ENCODE data around the gene PRKCZ. TPM values are rescaled to one million over a fixed set of nuclear protein-coding genes. Genes with fewer than 3 reads are reported as not detected.

PRKCZ gene
- total RNA-seq, 1 donor from 2014 or later: 4.2 TPM

- H3K36me3 ChIP-seq (ENCODE audit: control insufficient read depth in 3 of 3, insufficient read depth in 3 of 3, low read length in 3 of 3): no peaks in the 10 kb centered on the region
- peaks cover 50 to 73% (median 64%) of the 10 kb centered on the region in 3 donors for H3K27me3 ChIP-seq (ENCODE audit: control insufficient read depth in 3 of 3, insufficient read depth in 3 of 3, low read length in 3 of 3)
- H3K9me3 ChIP-seq (ENCODE audit: control insufficient read depth in 3 of 3, low read length in 3 of 3): no peaks in the 10 kb centered on the region
- peak overlapping the region in 2 of 3 donors; percentile 40 to 54 for H3K4me3 ChIP-seq (ENCODE audit: low read length in 3 of 3)
- no peak overlapping the region for H3K27ac ChIP-seq (ENCODE audit: low read depth, low read length)
- peaks cover 11 to 15% (median 13%) of the 10 kb centered on the region in 3 donors for H3K4me1 ChIP-seq (ENCODE audit: control insufficient read depth in 3 of 3, insufficient read depth in 3 of 3, low read length in 3 of 3)
- H3K9ac ChIP-seq (ENCODE audit: low read depth in 1 of 3, low read length in 3 of 3): peak overlapping the region in 2 of 3 donors; percentile 3 to 33
Measured at GRCh38 chr1:2044510-2045319, 5.5 kb upstream of the PRKCZ start.

GRCh38 chr1:2045468-2046173 is 4.6 kb upstream of the PRKCZ start:
- H3K9ac ChIP-seq (ENCODE audit: low read depth in 1 of 3, low read length in 3 of 3): no peak overlapping the region
- H3K9me3 ChIP-seq (ENCODE audit: control insufficient read depth in 3 of 3, low read length in 3 of 3): no peaks in the 10 kb centered on the region
- H3K27me3 ChIP-seq (ENCODE audit: control insufficient read depth in 3 of 3, insufficient read depth in 3 of 3, low read length in 3 of 3): peaks cover 51 to 76% (median 68%) of the 10 kb centered on the region in 3 donors
- H3K27ac ChIP-seq (ENCODE audit: low read depth, low read length): no peak overlapping the region
- no peak overlapping the region for H3K4me3 ChIP-seq (ENCODE audit: low read length in 3 of 3)
- H3K36me3 ChIP-seq (ENCODE audit: control insufficient read depth in 3 of 3, insufficient read depth in 3 of 3, low read length in 3 of 3): no peaks in the 10 kb centered on the region
- H3K4me1 ChIP-seq (ENCODE audit: control insufficient read depth in 3 of 3, insufficient read depth in 3 of 3, low read length in 3 of 3): peaks cover 11 to 15% (median 13%) of the 10 kb centered on the region in 3 donors

- peaks cover 48 to 82% (median 70%) of the 10 kb centered on the region in 3 donors for H3K27me3 ChIP-seq (ENCODE audit: control insufficient read depth in 3 of 3, insufficient read depth in 3 of 3, low read length in 3 of 3)
- no peaks in the 10 kb centered on the region for H3K9me3 ChIP-seq (ENCODE audit: control insufficient read depth in 3 of 3, low read length in 3 of 3)
- H3K27ac ChIP-seq (ENCODE audit: low read depth, low read length): no peak overlapping the region
- no peak overlapping the region for H3K9ac ChIP-seq (ENCODE audit: low read depth in 1 of 3, low read length in 3 of 3)
- H3K4me3 ChIP-seq (ENCODE audit: low read length in 3 of 3): no peak overlapping the region
- no peaks in the 10 kb centered on the region for H3K36me3 ChIP-seq (ENCODE audit: control insufficient read depth in 3 of 3, insufficient read depth in 3 of 3, low read length in 3 of 3)
- H3K4me1 ChIP-seq (ENCODE audit: control insufficient read depth in 3 of 3, insufficient read depth in 3 of 3, low read length in 3 of 3): peaks cover 11 to 15% (median 13%) of the 10 kb centered on the region in 3 donors
Measured at GRCh38 chr1:2046174-2046917, 3.9 kb upstream of the PRKCZ start.

GRCh38 chr1:2046953-2047748 is 3.1 kb upstream of the PRKCZ start:
- Histone ChIP-seq H3K36me3 (ENCODE audit: control insufficient read depth in 3 of 3, insufficient read depth in 3 of 3, low read length in 3 of 3) (no peaks in the 10 kb centered on the region), H3K9me3 (ENCODE audit: control insufficient read depth in 3 of 3, low read length in 3 of 3) (no peaks in the 10 kb centered on the region), H3K4me3 (ENCODE audit: low read length in 3 of 3) (no peak overlapping the region), H3K4me1 (ENCODE audit: control insufficient read depth in 3 of 3, insufficient read depth in 3 of 3, low read length in 3 of 3) (peaks cover 11 to 15% (median 13%) of the 10 kb centered on the region in 3 donors), H3K27ac (ENCODE audit: low read depth, low read length) (no peak overlapping the region), H3K27me3 (ENCODE audit: control insufficient read depth in 3 of 3, insufficient read depth in 3 of 3, low read length in 3 of 3) (peaks cover 54 to 80% (median 66%) of the 10 kb centered on the region in 3 donors), H3K9ac (ENCODE audit: low read depth in 1 of 3, low read length in 3 of 3) (no peak overlapping the region)

GRCh38 chr1:2047749-2048729 is 2.2 kb upstream of the PRKCZ start:
- Histone ChIP-seq H3K9ac (ENCODE audit: low read depth in 1 of 3, low read length in 3 of 3) (no peak overlapping the region), H3K27ac (ENCODE audit: low read depth, low read length) (no peak overlapping the region), H3K4me3 (ENCODE audit: low read length in 3 of 3) (no peak overlapping the region), H3K9me3 (ENCODE audit: control insufficient read depth in 3 of 3, low read length in 3 of 3) (no peaks in the 10 kb centered on the region), H3K4me1 (ENCODE audit: control insufficient read depth in 3 of 3, insufficient read depth in 3 of 3, low read length in 3 of 3) (peaks cover 11 to 15% (median 13%) of the 10 kb centered on the region in 3 donors), H3K27me3 (ENCODE audit: control insufficient read depth in 3 of 3, insufficient read depth in 3 of 3, low read length in 3 of 3) (peaks cover 59 to 81% (median 68%) of the 10 kb centered on the region in 3 donors), H3K36me3 (ENCODE audit: control insufficient read depth in 3 of 3, insufficient read depth in 3 of 3, low read length in 3 of 3) (no peaks in the 10 kb centered on the region)

GRCh38 chr1:2049225-2049717 is 940 bp upstream of the PRKCZ start:
- Histone ChIP-seq H3K9ac (ENCODE audit: low read depth in 1 of 3, low read length in 3 of 3) (no peak overlapping the region), H3K27me3 (ENCODE audit: control insufficient read depth in 3 of 3, insufficient read depth in 3 of 3, low read length in 3 of 3) (peaks cover 56 to 72% (median 60%) of the 10 kb centered on the region in 3 donors), H3K27ac (ENCODE audit: low read depth, low read length) (no peak overlapping the region), H3K36me3 (ENCODE audit: control insufficient read depth in 3 of 3, insufficient read depth in 3 of 3, low read length in 3 of 3) (no peaks in the 10 kb centered on the region), H3K4me3 (ENCODE audit: low read length in 3 of 3) (peak overlapping the region in 1 of 3 donors; percentile 36), H3K4me1 (ENCODE audit: control insufficient read depth in 3 of 3, insufficient read depth in 3 of 3, low read length in 3 of 3) (peaks cover 11 to 15% (median 13%) of the 10 kb centered on the region in 3 donors), H3K9me3 (ENCODE audit: control insufficient read depth in 3 of 3, low read length in 3 of 3) (no peaks in the 10 kb centered on the region)

- no peak overlapping the region for H3K4me3 ChIP-seq (ENCODE audit: low read length in 3 of 3)
- peaks cover 50 to 62% (median 57%) of the 10 kb centered on the region in 3 donors for H3K27me3 ChIP-seq (ENCODE audit: control insufficient read depth in 3 of 3, insufficient read depth in 3 of 3, low read length in 3 of 3)
- no peaks in the 10 kb centered on the region for H3K9me3 ChIP-seq (ENCODE audit: control insufficient read depth in 3 of 3, low read length in 3 of 3)
- peaks cover 5 to 9% (median 6%) of the 10 kb centered on the region in 3 donors for H3K4me1 ChIP-seq (ENCODE audit: control insufficient read depth in 3 of 3, insufficient read depth in 3 of 3, low read length in 3 of 3)
- H3K36me3 ChIP-seq (ENCODE audit: control insufficient read depth in 3 of 3, insufficient read depth in 3 of 3, low read length in 3 of 3): no peaks in the 10 kb centered on the region
- no peak overlapping the region for H3K9ac ChIP-seq (ENCODE audit: low read depth in 1 of 3, low read length in 3 of 3)
- no peak overlapping the region for H3K27ac ChIP-seq (ENCODE audit: low read depth, low read length)
Measured at GRCh38 chr1:2050461-2050792, 216 bp downstream of the PRKCZ start.

- Histone ChIP-seq H3K4me3 (ENCODE audit: low read length in 3 of 3) (no peak overlapping the region), H3K27me3 (ENCODE audit: control insufficient read depth in 3 of 3, insufficient read depth in 3 of 3, low read length in 3 of 3) (peaks cover 44 to 62% (median 51%) of the 10 kb centered on the region in 3 donors), H3K36me3 (ENCODE audit: control insufficient read depth in 3 of 3, insufficient read depth in 3 of 3, low read length in 3 of 3) (no peaks in the 10 kb centered on the region), H3K4me1 (ENCODE audit: control insufficient read depth in 3 of 3, insufficient read depth in 3 of 3, low read length in 3 of 3) (peaks cover 0 to 3% (median 2%) of the 10 kb centered on the region in 3 donors), H3K9me3 (ENCODE audit: control insufficient read depth in 3 of 3, low read length in 3 of 3) (no peaks in the 10 kb centered on the region), H3K27ac (ENCODE audit: low read depth, low read length) (no peak overlapping the region), H3K9ac (ENCODE audit: low read depth in 1 of 3, low read length in 3 of 3) (no peak overlapping the region)
Measured at GRCh38 chr1:2050793-2051682, 827 bp downstream of the PRKCZ start.

Data from skeletal muscle tissue (tissue), 4 donors.